HepG2 (cell line): ENCODE measurements around the gene TP73. TPM values are rescaled to one million over a fixed set of nuclear protein-coding genes. Genes with fewer than 3 reads are reported as not detected.

Experiments
- ARID2 ChIP-seq: sonication (generic); formaldehyde crosslinking; IDR thresholded peaks from 2 replicates; pipeline ENCODE4 v1.8.1; 2022; ENCODE audit warnings: mild to moderate bottlenecking, missing genetic modification reagents, borderline replicate concordance
- CBX2 ChIP-seq, 2 experiments: fragments of 200-600 bp in 1 of 2; sonication (generic); formaldehyde crosslinking in 1 of 2; IDR thresholded peaks; 2 replicates each; pipeline versions ENCODE4 v1.7.0 to v1.8.1; 2018 to 2022; ENCODE audit warnings: low read depth in 2 of 2, low read length in 1 of 2, mild to moderate bottlenecking in 1 of 2, missing genetic modification reagents in 1 of 2
- GFI1 ChIP-seq: sonication (generic); formaldehyde crosslinking; IDR thresholded peaks from 2 replicates; pipeline ENCODE4 v1.5.0; 2020; ENCODE audit warnings: missing genetic modification reagents, mild to moderate bottlenecking, borderline replicate concordance
- HOXA9 ChIP-seq: sonication (generic); formaldehyde crosslinking; IDR thresholded peaks from 2 replicates; pipeline ENCODE4 v1.8.1; 2022; ENCODE audit warnings: missing genetic modification reagents, mild to moderate bottlenecking, moderate library complexity, borderline replicate concordance
- JDP2 ChIP-seq: sonication (generic); formaldehyde crosslinking; IDR thresholded peaks from 2 replicates; pipeline ENCODE4 v1.8.1; 2022; ENCODE audit warnings: missing genetic modification reagents, borderline replicate concordance
- LCORL ChIP-seq, 2 experiments: fragments of 450-650 bp in 1 of 2; sonication (generic) in 1 of 2; formaldehyde crosslinking in 1 of 2; IDR thresholded peaks; 2 replicates each; pipeline versions ENCODE4 v1.5.0 to v1.6.1; 2017 to 2020; ENCODE audit warnings: antibody characterized with exemption in 1 of 2, missing genetic modification reagents in 1 of 2
- NR2C2 ChIP-seq: sonication (generic); formaldehyde crosslinking; IDR thresholded peaks from 2 replicates; pipeline ENCODE4 v1.4.0; 2020; ENCODE audit warnings: missing genetic modification reagents, mild to moderate bottlenecking, moderate library complexity, borderline replicate concordance
- RBM39 ChIP-seq: fragments of 200-400 bp; formaldehyde crosslinking; IDR thresholded peaks from one replicate; pipeline ENCODE4 v1.6.1; 2018; ENCODE audit warnings: antibody characterized with exemption, mild to moderate bottlenecking, low read depth, low read length; ENCODE audit not compliant: poor library complexity, severe bottlenecking
- TBX2 ChIP-seq: sonication (generic); formaldehyde crosslinking; IDR thresholded peaks from 2 replicates; pipeline ENCODE4 v1.5.0; 2020; ENCODE audit warnings: missing genetic modification reagents, mild to moderate bottlenecking, borderline replicate concordance
- TCF7 ChIP-seq: sonication (generic); IDR thresholded peaks from 2 replicates; pipeline ENCODE4 v1.6.1; 2016; ENCODE audit warnings: antibody characterized with exemption, low read depth
- XRCC5 ChIP-seq: fragments of 200-400 bp; formaldehyde crosslinking; optimal IDR thresholded peaks from 2 replicates; pipeline ENCODE3; 2017; ENCODE audit warnings: mild to moderate bottlenecking, low read length
- ZBTB8A ChIP-seq: sonication (generic); formaldehyde crosslinking; IDR thresholded peaks from 2 replicates; pipeline ENCODE4 v1.4.0; 2020; ENCODE audit warnings: mild to moderate bottlenecking, low read depth, missing genetic modification reagents, borderline replicate concordance
- ZMYM3 ChIP-seq: sonication (generic); formaldehyde crosslinking; IDR thresholded peaks from 2 replicates; pipeline ENCODE4 v1.5.1; 2020; ENCODE audit warnings: mild to moderate bottlenecking, missing genetic modification reagents
- ZMYM4 ChIP-seq: sonication (generic); formaldehyde crosslinking; IDR thresholded peaks from 2 replicates; pipeline ENCODE4 v1.8.1; 2023; ENCODE audit warnings: mild to moderate bottlenecking, missing genetic modification reagents
- ZNF34 ChIP-seq: sonication (generic); formaldehyde crosslinking; IDR thresholded peaks from 2 replicates; pipeline ENCODE4 v1.4.0; 2020; ENCODE audit warnings: mild to moderate bottlenecking, missing genetic modification reagents, borderline replicate concordance
- ZNF589 ChIP-seq: sonication (generic); formaldehyde crosslinking; conservative IDR thresholded peaks from 2 replicates; pipeline ENCODE4 v1.8.0; 2022; ENCODE audit warnings: mild to moderate bottlenecking, moderate library complexity, missing genetic modification reagents
- ZNF615 ChIP-seq: sonication (generic); formaldehyde crosslinking; IDR thresholded peaks from 2 replicates; pipeline ENCODE4 v1.5.0; 2020; ENCODE audit warnings: mild to moderate bottlenecking, missing genetic modification reagents, borderline replicate concordance
- ZNF841 ChIP-seq: sonication (generic); formaldehyde crosslinking; IDR thresholded peaks from 2 replicates; pipeline ENCODE4 v1.8.1; 2023; ENCODE audit warnings: missing genetic modification reagents, borderline replicate concordance
- polyA plus RNA-seq, 8 experiments: library from polyadenylated mRNA; depleted of rRNA in 3 of 8; stranded (reverse) in 7 of 8; unstranded in 1 of 8; fragments of >200 nt; fragmentation: Illumina TruSeq in 4 of 8; extraction: Trizol in 4 of 8; gene quantifications; 2 replicates each; pipeline versions ENCODE4 v1.2.1 to v1.2.3, GENCODE V29; 2011 to 2016; ENCODE audit warnings: low read depth in 4 of 8, missing spikeins in 1 of 8, mixed read lengths in 1 of 8; ENCODE audit not compliant: insufficient read depth in 1 of 8
- total RNA-seq, 5 experiments: library from RNA; depleted of rRNA; stranded (reverse); fragments of >200 nt; fragmentation: Illumina TruSeq; extraction: Trizol; gene quantifications; 2 replicates each; pipeline ENCODE4 v1.2.3, GENCODE V29; 2016; ENCODE audit warnings: low read depth in 1 of 5
- TF ChIP-seq, protein P1 (sequence below): sonication (generic); formaldehyde crosslinking; IDR thresholded peaks from 2 replicates; pipeline ENCODE4 v1.5.0; 2020; ENCODE audit warnings: missing genetic modification reagents
- TF ChIP-seq, protein P2 (sequence below): IDR thresholded peaks from 2 replicates; pipeline ENCODE4 v1.6.1; 2016; ENCODE audit warnings: missing genetic modification reagents, missing compliant biosample characterization
- TF ChIP-seq, protein P3 (sequence below): sonication (generic); formaldehyde crosslinking; IDR thresholded peaks from 2 replicates; pipeline ENCODE4 v1.8.1; 2023; ENCODE audit warnings: mild to moderate bottlenecking, moderate library complexity, missing genetic modification reagents
- TF ChIP-seq, protein P4 (sequence below): sonication (generic); formaldehyde crosslinking; IDR thresholded peaks from 2 replicates; pipeline ENCODE4 v1.4.0; 2020; ENCODE audit warnings: mild to moderate bottlenecking, missing genetic modification reagents
- TF ChIP-seq, protein P5 (sequence below): sonication (generic); formaldehyde crosslinking; IDR thresholded peaks from 2 replicates; pipeline ENCODE4 v1.4.0; 2020; ENCODE audit warnings: missing genetic modification reagents

TP73 gene
- total and polyA plus RNA-seq, 2 of the 13 experiments (the other 11 are each of a cell fraction or from before 2014, with no cell fraction given) = 0.49 to 1.1 TPM

DNA sequence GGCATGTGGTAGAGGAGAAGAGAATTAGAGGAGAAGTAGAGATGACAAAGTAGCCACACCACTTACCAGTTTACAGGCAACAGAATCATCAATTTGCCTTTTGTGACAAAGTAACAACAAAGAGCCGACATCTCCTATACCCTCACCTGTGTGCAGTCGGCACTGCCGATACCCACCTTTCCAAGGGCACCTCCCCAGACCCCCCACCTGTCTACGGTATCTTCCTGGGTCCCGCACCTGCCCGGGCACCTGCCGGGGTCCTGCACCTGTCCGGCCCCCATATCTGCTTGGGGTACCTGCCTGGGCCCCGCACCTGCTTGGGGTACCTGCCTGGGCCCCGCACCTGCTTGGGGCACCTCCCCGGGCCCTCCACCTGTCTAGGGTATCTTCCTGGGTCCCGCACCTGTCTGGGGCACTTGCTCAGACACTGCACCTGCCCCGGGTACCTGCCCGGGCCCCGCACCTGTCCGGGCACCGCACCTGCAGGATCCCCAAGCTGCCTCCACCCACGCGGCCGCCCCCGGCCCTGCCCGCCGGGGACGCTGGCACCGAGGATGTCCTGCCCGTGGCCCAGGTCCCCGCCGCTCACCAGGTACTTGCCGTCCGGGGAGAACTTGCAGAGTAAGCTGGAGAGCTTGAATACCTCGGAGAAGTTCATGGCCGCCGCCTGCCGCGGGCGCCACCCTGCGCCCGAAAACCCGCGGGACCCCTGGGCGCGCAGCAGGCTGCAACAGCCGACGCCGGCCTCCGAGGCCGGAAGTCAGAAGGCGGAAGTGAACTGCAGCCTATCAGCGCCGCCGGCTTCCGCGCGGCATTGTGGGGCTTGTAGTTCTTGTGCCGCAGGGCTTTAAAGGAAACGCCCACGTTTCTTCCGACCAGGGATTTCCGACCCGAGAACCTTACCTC, 2.7 kb upstream of the TP73 start, which contains the start of gene WRAP73 (continued):
- TF ChIP-seq, protein P1, sequence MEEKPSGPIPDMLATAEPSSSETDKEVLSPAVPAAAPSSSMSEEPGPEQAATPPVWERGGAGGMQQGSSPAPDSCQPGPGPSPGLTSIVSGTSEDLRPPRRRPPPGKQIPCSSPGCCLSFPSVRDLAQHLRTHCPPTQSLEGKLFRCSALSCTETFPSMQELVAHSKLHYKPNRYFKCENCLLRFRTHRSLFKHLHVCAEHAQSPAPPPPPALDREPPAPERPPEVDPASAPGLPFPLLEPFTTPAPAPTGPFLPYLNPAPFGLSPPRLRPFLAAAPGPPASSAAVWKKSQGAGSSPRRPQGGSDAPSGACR = peak; percentile 25; the same call in 1 of the 2 replicates
- TF ChIP-seq TCF7 (no peak), JDP2 (no peak), ZNF615 (CRISPR knock-in tag) (no peak), LCORL (IDR thresholded peaks at IDR 0.05) (no peak), LCORL (CRISPR knock-in tag; IDR thresholded peaks at IDR 0.05) (0 out of 2 replicates have a peak, but pooled peaks have one; percentile 45), XRCC5 (peak; percentile 59), NR2C2 (peak; percentile 62), ZMYM4 (CRISPR knock-in tag) (no peak), ZNF589 (CRISPR knock-in tag) (no peak), HOXA9 (no peak), ZBTB8A (CRISPR knock-in tag) (no peak), ZMYM3 (CRISPR knock-in tag) (no peak), TBX2 (CRISPR knock-in tag) (no peak), CBX2 (IDR thresholded peaks at IDR 0.05; ENCODE audit: low read depth, low read length) (no peak), CBX2 (CRISPR knock-in tag; IDR thresholded peaks at IDR 0.05; ENCODE audit: low read depth) (no peak), GFI1 (CRISPR knock-in tag) (no peak), RBM39 (peak; percentile 83), ZNF841 (no peak), ARID2 (CRISPR knock-in tag) (no peak), ZNF34 (CRISPR knock-in tag) (no peak)
- TF ChIP-seq, protein P2, sequence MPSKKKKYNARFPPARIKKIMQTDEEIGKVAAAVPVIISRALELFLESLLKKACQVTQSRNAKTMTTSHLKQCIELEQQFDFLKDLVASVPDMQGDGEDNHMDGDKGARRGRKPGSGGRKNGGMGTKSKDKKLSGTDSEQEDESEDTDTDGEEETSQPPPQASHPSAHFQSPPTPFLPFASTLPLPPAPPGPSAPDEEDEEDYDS = no peak
- TF ChIP-seq, protein P3, sequence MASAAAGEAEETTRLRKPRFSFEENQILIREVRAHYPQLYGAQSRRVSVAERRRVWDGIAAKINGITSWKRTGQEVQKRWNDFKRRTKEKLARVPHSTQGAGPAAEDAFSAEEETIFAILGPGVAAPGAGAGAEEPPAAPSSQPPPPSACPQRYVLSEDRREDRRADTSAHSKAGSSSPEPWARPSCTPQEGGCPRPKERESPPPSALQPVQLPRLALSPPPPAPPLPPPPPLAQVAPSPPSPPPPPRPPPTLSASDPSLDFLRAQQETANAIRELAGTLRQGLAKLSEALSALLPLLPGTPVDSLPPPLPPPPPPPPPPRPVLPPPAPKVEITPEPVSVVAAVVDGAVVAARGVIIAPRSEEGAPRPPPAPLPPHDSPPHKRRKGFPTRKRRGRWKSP (CRISPR knock-in tag) = no peak
- TF ChIP-seq, protein P4, sequence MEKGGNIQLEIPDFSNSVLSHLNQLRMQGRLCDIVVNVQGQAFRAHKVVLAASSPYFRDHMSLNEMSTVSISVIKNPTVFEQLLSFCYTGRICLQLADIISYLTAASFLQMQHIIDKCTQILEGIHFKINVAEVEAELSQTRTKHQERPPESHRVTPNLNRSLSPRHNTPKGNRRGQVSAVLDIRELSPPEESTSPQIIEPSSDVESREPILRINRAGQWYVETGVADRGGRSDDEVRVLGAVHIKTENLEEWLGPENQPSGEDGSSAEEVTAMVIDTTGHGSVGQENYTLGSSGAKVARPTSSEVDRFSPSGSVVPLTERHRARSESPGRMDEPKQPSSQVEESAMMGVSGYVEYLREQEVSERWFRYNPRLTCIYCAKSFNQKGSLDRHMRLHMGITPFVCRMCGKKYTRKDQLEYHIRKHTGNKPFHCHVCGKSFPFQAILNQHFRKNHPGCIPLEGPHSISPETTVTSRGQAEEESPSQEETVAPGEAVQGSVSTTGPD (CRISPR knock-in tag) = no peak
- TF ChIP-seq, protein P5, sequence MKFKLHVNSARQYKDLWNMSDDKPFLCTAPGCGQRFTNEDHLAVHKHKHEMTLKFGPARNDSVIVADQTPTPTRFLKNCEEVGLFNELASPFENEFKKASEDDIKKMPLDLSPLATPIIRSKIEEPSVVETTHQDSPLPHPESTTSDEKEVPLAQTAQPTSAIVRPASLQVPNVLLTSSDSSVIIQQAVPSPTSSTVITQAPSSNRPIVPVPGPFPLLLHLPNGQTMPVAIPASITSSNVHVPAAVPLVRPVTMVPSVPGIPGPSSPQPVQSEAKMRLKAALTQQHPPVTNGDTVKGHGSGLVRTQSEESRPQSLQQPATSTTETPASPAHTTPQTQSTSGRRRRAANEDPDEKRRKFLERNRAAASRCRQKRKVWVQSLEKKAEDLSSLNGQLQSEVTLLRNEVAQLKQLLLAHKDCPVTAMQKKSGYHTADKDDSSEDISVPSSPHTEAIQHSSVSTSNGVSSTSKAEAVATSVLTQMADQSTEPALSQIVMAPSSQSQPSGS = no peak
